PFSK-1 (cell line): ENCODE measurements around the gene PLA2R1. TPM values are rescaled to one million over a fixed set of nuclear protein-coding genes. Genes with fewer than 3 reads are reported as not detected.

Experiments
- FOXP2 ChIP-seq: optimal IDR thresholded peaks from 2 replicates; pipeline ENCODE3; 2011; ENCODE audit warnings: borderline replicate concordance, control low read depth, inconsistent platforms; ENCODE audit not compliant: insufficient read depth; ENCODE audit errors: extremely low read length, extremely low read depth
- POLR2AphosphoS5 ChIP-seq: IDR thresholded peaks from 2 replicates; pipeline ENCODE4 v1.6.1; 2012; ENCODE audit warnings: low read depth, mild to moderate bottlenecking, control low read depth, low read length, moderate library complexity
- REST ChIP-seq, 2 experiments: IDR thresholded peaks; 2 replicates each; pipeline versions ENCODE4 v1.6.1 to v1.8.0; 2011 to 2012; ENCODE audit warnings: low read depth in 2 of 2, low read length in 2 of 2, control low read depth in 1 of 2, inconsistent platforms in 1 of 2, mild to moderate bottlenecking in 1 of 2, moderate library complexity in 1 of 2; ENCODE audit not compliant: insufficient read depth in 1 of 2
- SIN3A ChIP-seq: IDR thresholded peaks from 2 replicates; pipeline ENCODE4 v1.6.1; 2012; ENCODE audit warnings: mild to moderate bottlenecking, low read length, moderate library complexity, borderline replicate concordance; ENCODE audit not compliant: insufficient read depth
- TAF1 ChIP-seq: IDR thresholded peaks from 2 replicates; pipeline ENCODE4 v1.6.1; 2012; ENCODE audit warnings: low read length, control low read depth, borderline replicate concordance; ENCODE audit not compliant: insufficient read depth
- polyA plus RNA-seq: library from polyadenylated mRNA; unstranded; fragments of >200 nt; gene quantifications from one replicate; pipeline ENCODE4 v1.2.1, GENCODE V29; 2012; ENCODE audit warnings: low read depth, missing spikeins; ENCODE audit not compliant: insufficient read length

The PLA2R1 gene
- not detected for polyA plus RNA-seq

GRCh38 chr2:160062292-160063005 is at the start of gene PLA2R1:
Gene PLA2R1, minus strand, starts transcription at chr2:160062615. Its CDS starts 212 bp downstream, at chr2:160062403.
- TF ChIP-seq FOXP2 (no peak), REST (IDR thresholded peaks at IDR 0.05; ENCODE audit: insufficient read depth in 1 of 2, low read depth in 2 of 2, low read length in 2 of 2) (no peak), SIN3A (no peak), TAF1 (no peak), POLR2AphosphoS5 (no peak)

- TF ChIP-seq SIN3A (no peak), TAF1 (no peak), REST (IDR thresholded peaks at IDR 0.05; ENCODE audit: insufficient read depth in 1 of 2, low read depth in 2 of 2, low read length in 2 of 2) (no peak), POLR2AphosphoS5 (no peak), FOXP2 (no peak)
Measured at GRCh38 chr2:160110674-160111239, 48.3 kb upstream of the PLA2R1 start.

- TF ChIP-seq REST (IDR thresholded peaks at IDR 0.05; ENCODE audit: insufficient read depth in 1 of 2, low read depth in 2 of 2, low read length in 2 of 2) = no peak
- TF ChIP-seq SIN3A = no peak
- TF ChIP-seq TAF1 = no peak
- no peak for TF ChIP-seq FOXP2
- TF ChIP-seq POLR2AphosphoS5 = no peak
Measured at GRCh38 chr2:160109939-160110673, 47.7 kb upstream of the PLA2R1 start.

- no peak for TF ChIP-seq FOXP2
- no peak for TF ChIP-seq POLR2AphosphoS5
- no peak for TF ChIP-seq TAF1
- TF ChIP-seq SIN3A = no peak
- TF ChIP-seq REST (IDR thresholded peaks at IDR 0.05; ENCODE audit: insufficient read depth in 1 of 2, low read depth in 2 of 2, low read length in 2 of 2) = no peak
Measured at GRCh38 chr2:160109243-160109642, 46.8 kb upstream of the PLA2R1 start.
